Naive thymus-derived CD4-positive, alpha-beta T cell (primary cell): ENCODE results near the gene SNX15. TPM values are rescaled to one million over a fixed set of nuclear protein-coding genes. Genes with fewer than 3 reads are reported as not detected.
A peak's percentile ranks its signal among the peaks of the same experiment; 100 is the strongest.

Source experiments
- ATAC-seq: fragments of 150-1000 bp; cut with Tn5 transposase; 2 replicates; pipeline ENCODE4 v1.10.0; 2021; ENCODE audit warnings: mild to moderate bottlenecking, moderate library complexity
- CTCF ChIA-PET: fragments of 350-600 bp; sonication (Branson Sonifier 250); formaldehyde crosslinking; loops from one replicate; lab custom pipeline; 2021; ENCODE audit warnings: antibody characterized with exemption; lab: Charles Lee
- POLR2A ChIA-PET: fragments of 350-600 bp; sonication (Branson Sonifier 250); formaldehyde crosslinking; loops from one replicate; lab custom pipeline; 2021; ENCODE audit warnings: antibody characterized with exemption, inconsistent platforms; lab: Charles Lee
- DNase-seq, 9 donors: peaks; one replicate each; pipeline versions ENCODE4 v3.0.0 to v3.0.0-alpha.2; 2020 to 2022; ENCODE audit warnings: mixed read lengths in 1 of 9
- H3K27ac ChIP-seq: one replicate; pipeline ENCODE4 v1.7.0; 2013; ENCODE audit warnings: mild to moderate bottlenecking, low read depth, low read length, moderate library complexity
- H3K27me3 ChIP-seq, 2 donors: one replicate each; pipeline ENCODE4 v1.7.0; 2013; ENCODE audit warnings: low read length in 2 of 2, mild to moderate bottlenecking in 2 of 2, moderate library complexity in 2 of 2; ENCODE audit not compliant: control insufficient read depth in 2 of 2, insufficient read depth in 2 of 2
- H3K36me3 ChIP-seq, 3 experiments: 1 replicate in 2 of 3; 2 replicates in 1 of 3; pipeline ENCODE4 v1.7.0; 2013; ENCODE audit warnings: low read length in 3 of 3, mild to moderate bottlenecking in 3 of 3, moderate library complexity in 1 of 3; ENCODE audit not compliant: insufficient read depth in 3 of 3, control insufficient read depth in 2 of 3
- H3K4me1 ChIP-seq, 2 donors: one replicate each; pipeline ENCODE4 v1.7.0; 2013; ENCODE audit warnings: low read length in 2 of 2, mild to moderate bottlenecking in 2 of 2, moderate library complexity in 1 of 2; ENCODE audit not compliant: control insufficient read depth in 2 of 2, insufficient read depth in 2 of 2
- H3K4me3 ChIP-seq: 2 replicates; pipeline ENCODE4 v1.7.0; 2013; ENCODE audit warnings: mild to moderate bottlenecking, low read length
- H3K9me3 ChIP-seq, 3 experiments: 1 replicate in 2 of 3; 2 replicates in 1 of 3; pipeline ENCODE4 v1.7.0; 2013; ENCODE audit warnings: low read length in 3 of 3; ENCODE audit not compliant: control insufficient read depth in 2 of 3
- H3K27ac Mint-ChIP-seq, 9 donors: one replicate each; pipeline ENCODE4 v1.8.0; 2020 to 2022; ENCODE audit warnings: mixed read lengths in 9 of 9, mild to moderate bottlenecking in 8 of 9, moderate library complexity in 5 of 9, inconsistent platforms in 2 of 9
- H3K27me3 Mint-ChIP-seq, 5 donors: one replicate each; pipeline ENCODE4 v1.8.0; 2021 to 2022; ENCODE audit warnings: mixed read lengths in 5 of 5, mild to moderate bottlenecking in 1 of 5
- H3K36me3 Mint-ChIP-seq, 5 donors: one replicate each; pipeline ENCODE4 v1.8.0; 2020 to 2022; ENCODE audit warnings: mixed read lengths in 5 of 5, mild to moderate bottlenecking in 3 of 5, inconsistent platforms in 1 of 5
- H3K4me1 Mint-ChIP-seq, 7 donors: one replicate each; pipeline ENCODE4 v1.8.0; 2020 to 2022; ENCODE audit warnings: mixed read lengths in 7 of 7, mild to moderate bottlenecking in 3 of 7, inconsistent platforms in 1 of 7
- H3K4me3 Mint-ChIP-seq, 10 donors: one replicate each; pipeline ENCODE4 v1.8.0; 2020 to 2022; ENCODE audit warnings: mild to moderate bottlenecking in 10 of 10, mixed read lengths in 10 of 10, moderate library complexity in 6 of 10, inconsistent platforms in 2 of 10
- H3K9me3 Mint-ChIP-seq, 11 donors: one replicate each; pipeline ENCODE4 v1.8.0; 2020 to 2022; ENCODE audit warnings: mixed read lengths in 11 of 11, mild to moderate bottlenecking in 4 of 11, inconsistent platforms in 1 of 11, moderate library complexity in 1 of 11
- intact Hi-C, 2 donors: fragments of 100-400 bp; cut with micrococcal nuclease; formaldehyde crosslinking; loops; one replicate each; pipeline ENCODE4 v1.15.1; 2023
- polyA plus RNA-seq, 2 donors: library from polyadenylated mRNA; unstranded; fragments of 300-500 nt; fragmentation: Illumina TruSeq; gene quantifications; one replicate each; pipeline ENCODE4 v1.2.3, GENCODE V29; 2021
- total RNA-seq, 6 experiments: library from RNA in 5 of 6; stranded (reverse) in 5 of 6; gene quantifications; 1 replicate in 5 of 6; 2 replicates in 1 of 6; pipeline ENCODE4 v1.2.3 and lab custom pipeline; 2021 to 2026

SNX15 gene
- total and polyA plus RNA-seq, 7 experiments from 2014 or later: 13.1 to 29.0 (median 17.6) TPM

- intact Hi-C loops: no loop called here
- ChIA-PET POLR2A (interaction anchor here (0.5 to 1.3 kb wide), 3 partner anchors 11 to 76 kb away, joined by 3 to 4 read pairs (median 3); partner anchors contain the start of genes ARL2, FAU and MRPL49), CTCF (interaction anchor here (0.7 to 1.6 kb wide), 3 partner anchors 8 to 32 kb away, joined by 3 to 4 read pairs (median 4); partner anchors contain the start of gene ARL2)
- H3K36me3 ChIP-seq: peaks cover 0 to 21% (median 0%) of the 10 kb centered on the region in 3 experiments
- Mint-ChIP-seq H3K4me3 (no peak overlapping the region), H3K4me1 (peaks cover 18 to 43% (median 33%) of the 10 kb centered on the region in 7 donors), H3K27ac (no peak overlapping the region), H3K9me3 (no peaks in the 10 kb centered on the region), H3K36me3 (peaks cover 0 to 6% (median 5%) of the 10 kb centered on the region in 5 donors), H3K27me3 (no peaks in the 10 kb centered on the region)
- no peaks in the 10 kb centered on the region for H3K27me3 ChIP-seq
- peak overlapping the region; percentile 27 for H3K27ac ChIP-seq
- no peak overlapping the region for H3K4me3 ChIP-seq
- H3K9me3 ChIP-seq: no peaks in the 10 kb centered on the region
- peaks cover 3 to 17% of the 10 kb centered on the region in 2 donors for H3K4me1 ChIP-seq
- DNase-seq (no peak), ATAC-seq (no peak)
These were observed 18.5 kb downstream of the SNX15 start for GRCh38 chr11:65045728-65046127.

- intact Hi-C loops: no loop called here
- Histone ChIP-seq H3K36me3 (peaks cover 0 to 21% (median 0%) of the 10 kb centered on the region in 3 experiments), H3K9me3 (no peaks in the 10 kb centered on the region), H3K27ac (peak overlapping the region; percentile 70), H3K4me1 (peaks cover 0 to 17% of the 10 kb centered on the region in 2 donors), H3K4me3 (peak overlapping the region; percentile 14), H3K27me3 (no peaks in the 10 kb centered on the region)
- Mint-ChIP-seq H3K4me3 (peak overlapping the region; percentile 81 to 95 (median 88)), H3K27me3 (no peaks in the 10 kb centered on the region), H3K4me1 (peaks cover 12 to 31% (median 23%) of the 10 kb centered on the region in 7 donors), H3K9me3 (no peaks in the 10 kb centered on the region), H3K27ac (peak overlapping the region; percentile 80 to 98 (median 86)), H3K36me3 (peaks cover 0 to 6% (median 5%) of the 10 kb centered on the region in 5 donors)
- ChIA-PET CTCF (interaction anchor here (1.6 kb wide), 1 partner anchor 32 kb away, joined by 4 read pairs; no protein-coding TSS in a partner anchor), POLR2A (interaction anchor here (0.6 kb wide), 1 partner anchor 74 kb away, joined by 3 read pairs; the partner anchor contains the start of genes FAU and MRPL49)
- ATAC-seq (peak; percentile 64), DNase-seq (peak in 4 of 9 donors; percentile 13 to 37 (median 24))
These were observed 20.6 kb downstream of the SNX15 start for GRCh38 chr11:65047581-65048422.

GRCh38 chr11:65051398-65051858 is 24.2 kb downstream of the SNX15 start:
- H3K36me3 Mint-ChIP-seq: no peaks in the 10 kb centered on the region
- peak overlapping the region in 1 of 9 donors; percentile 4 for H3K27ac Mint-ChIP-seq
- ChIA-PET CTCF (no interaction called here), POLR2A (interaction anchor here (1.0 to 1.3 kb wide), 2 partner anchors 9 to 12 kb away, joined by 3 read pairs; no protein-coding TSS in a partner anchor)
- ATAC-seq: no peak
- intact Hi-C loops: no loop called here
- no peak overlapping the region for H3K4me3 Mint-ChIP-seq
- H3K4me1 Mint-ChIP-seq: peaks cover 18 to 42% (median 30%) of the 10 kb centered on the region in 7 donors
- Histone ChIP-seq H3K4me1 (peaks cover 3 to 22% of the 10 kb centered on the region in 2 donors), H3K27me3 (no peaks in the 10 kb centered on the region), H3K36me3 (no peaks in the 10 kb centered on the region), H3K9me3 (no peaks in the 10 kb centered on the region), H3K27ac (no peak overlapping the region), H3K4me3 (no peak overlapping the region)
- no peaks in the 10 kb centered on the region for H3K27me3 Mint-ChIP-seq
- no peaks in the 10 kb centered on the region for H3K9me3 Mint-ChIP-seq
- DNase-seq: no peak

- peak; percentile 72 for ATAC-seq
- DNase-seq: peak in 7 of 9 donors; percentile 17 to 52 (median 39)
- Histone ChIP-seq H3K27ac (peak overlapping the region; percentile 56), H3K4me3 (no peak overlapping the region), H3K27me3 (no peaks in the 10 kb centered on the region), H3K4me1 (peaks cover 3 to 12% of the 10 kb centered on the region in 2 donors), H3K9me3 (no peaks in the 10 kb centered on the region), H3K36me3 (no peaks in the 10 kb centered on the region)
- no peaks in the 10 kb centered on the region for H3K27me3 Mint-ChIP-seq
- H3K4me3 Mint-ChIP-seq: peak overlapping the region; percentile 41 to 85 (median 70)
- intact Hi-C loops: loop anchor here in 1 of 2 donors (2.0 kb wide), 1 partner anchor 13 kb away; the partner anchor contains the start of gene SAC3D1
- CTCF ChIA-PET: no interaction called here
- POLR2A ChIA-PET: interaction anchor here (1.4 kb wide), 1 partner anchor 11 kb away, joined by 4 read pairs; no protein-coding TSS in a partner anchor
- H3K36me3 Mint-ChIP-seq: no peaks in the 10 kb centered on the region
- H3K4me1 Mint-ChIP-seq: peaks cover 9 to 22% (median 14%) of the 10 kb centered on the region in 7 donors
- peak overlapping the region; percentile 24 to 92 (median 79) for H3K27ac Mint-ChIP-seq
- H3K9me3 Mint-ChIP-seq: no peaks in the 10 kb centered on the region
These were observed 26.7 kb downstream of the SNX15 start for GRCh38 chr11:65053827-65054508.

- H3K4me1 Mint-ChIP-seq: peaks cover 9 to 32% (median 14%) of the 10 kb centered on the region in 7 donors
- no peaks in the 10 kb centered on the region for H3K36me3 Mint-ChIP-seq
- Histone ChIP-seq H3K36me3 (no peaks in the 10 kb centered on the region), H3K27me3 (no peaks in the 10 kb centered on the region), H3K4me3 (no peak overlapping the region), H3K4me1 (peaks cover 3 to 12% of the 10 kb centered on the region in 2 donors), H3K9me3 (no peaks in the 10 kb centered on the region), H3K27ac (no peak overlapping the region)
- no peak overlapping the region for H3K4me3 Mint-ChIP-seq
- H3K9me3 Mint-ChIP-seq: no peaks in the 10 kb centered on the region
- intact Hi-C loops: loop anchor here in 1 of 2 donors (2.0 kb wide), 1 partner anchor 15 kb away; the partner anchor contains the start of gene SAC3D1
- peak overlapping the region in 3 of 9 donors; percentile 17 to 43 (median 30) for H3K27ac Mint-ChIP-seq
- ATAC-seq (no peak), DNase-seq (no peak)
- no peaks in the 10 kb centered on the region for H3K27me3 Mint-ChIP-seq
- ChIA-PET POLR2A (interaction anchor here (0.6 kb wide), 1 partner anchor 212 kb away, joined by 3 read pairs; no protein-coding TSS in a partner anchor), CTCF (interaction anchor here (1.0 kb wide), 1 partner anchor 9 kb away, joined by 3 read pairs; no protein-coding TSS in a partner anchor)
These were observed 28.3 kb downstream of the SNX15 start for GRCh38 chr11:65055538-65055937.

GRCh38 chr11:65056999-65057398 is 29.8 kb downstream of the SNX15 start:
- POLR2A ChIA-PET: interaction anchor here (0.5 kb wide), 1 partner anchor 11 kb away, joined by 4 read pairs; no protein-coding TSS in a partner anchor
- Histone ChIP-seq H3K4me3 (no peak overlapping the region), H3K27me3 (no peaks in the 10 kb centered on the region), H3K9me3 (no peaks in the 10 kb centered on the region), H3K4me1 (peaks cover 3 to 12% of the 10 kb centered on the region in 2 donors), H3K27ac (no peak overlapping the region), H3K36me3 (no peaks in the 10 kb centered on the region)
- intact Hi-C loops: no loop called here
- Mint-ChIP-seq H3K27ac (no peak overlapping the region), H3K9me3 (no peaks in the 10 kb centered on the region), H3K4me3 (no peak overlapping the region), H3K27me3 (no peaks in the 10 kb centered on the region), H3K36me3 (no peaks in the 10 kb centered on the region), H3K4me1 (peaks cover 11 to 40% (median 14%) of the 10 kb centered on the region in 7 donors)
- ATAC-seq (no peak), DNase-seq (no peak)
- CTCF ChIA-PET: no interaction called here
